Stimulated activated CD8-positive, alpha-beta memory T cell treated with anti-CD3 and anti-CD28 coated beads, Interleukin-12 subunit alpha, Interleukin-12 subunit beta, amount 100 ng/mL, for 4 hours (primary cell): ENCODE measurements around the gene MAP2K1.
"Not testable (repeated sequence)": the region's sequence is repeated elsewhere in the genome, so short reads cannot be mapped to it uniquely, and the experiment has no call there.

Experiments used
- DNase-seq: peaks from one replicate; pipeline ENCODE4 v3.0.0-alpha.2; 2020; ENCODE audit warnings: low read depth

The MAP2K1 gene

GRCh38 chr15:66476535-66476934 is 89.8 kb downstream of the MAP2K1 start:
- DNase-seq: no peak

GRCh38 chr15:66477011-66477410 is 90.3 kb downstream of the MAP2K1 start:
- DNase-seq: no peak

- no peak for DNase-seq
These were observed 93.6 kb downstream of the MAP2K1 start for GRCh38 chr15:66480267-66480666.

GRCh38 chr15:66481107-66481856 is 94.6 kb downstream of the MAP2K1 start:
- no peak for DNase-seq

GRCh38 chr15:66482539-66482938 is 95.8 kb downstream of the MAP2K1 start:
- no peak for DNase-seq

GRCh38 chr15:66483131-66483566 is 96.4 kb downstream of the MAP2K1 start:
- no peak for DNase-seq

- no peak for DNase-seq
These were observed 97.9 kb downstream of the MAP2K1 start for GRCh38 chr15:66484539-66485112.

- DNase-seq: no peak
These were observed 100.2 kb downstream of the MAP2K1 start for GRCh38 chr15:66486887-66487286.

GRCh38 chr15:66488525-66488924 is 101.8 kb downstream of the MAP2K1 start:
- no peak for DNase-seq

GRCh38 chr15:66489179-66489791 is 102.6 kb downstream of the MAP2K1 start:
- DNase-seq: no peak

GRCh38 chr15:66491846-66492245 is 105.1 kb downstream of the MAP2K1 start:
- DNase-seq: no peak

- DNase-seq: no peak
These were observed 107.5 kb downstream of the MAP2K1 start for GRCh38 chr15:66494262-66494661.

GRCh38 chr15:66496951-66497501 is 110.3 kb downstream of the MAP2K1 start:
- DNase-seq: peak; percentile 6

- DNase-seq: peak; percentile 96
These were observed 111.1 kb downstream of the MAP2K1 start, which contains the start of gene SNAPC5 for GRCh38 chr15:66497502-66498455. Gene SNAPC5, minus strand, starts transcription at chr15:66497762. Its CDS starts 31 bp downstream, at chr15:66497731.

GRCh38 chr15:66498501-66499386 is 112.0 kb downstream of the MAP2K1 start:
- DNase-seq: no peak

- not testable (repeated sequence) for DNase-seq
These were observed 113.6 kb downstream of the MAP2K1 start for GRCh38 chr15:66500346-66500745.

- no peak for DNase-seq
These were observed 115.8 kb downstream of the MAP2K1 start for GRCh38 chr15:66502491-66502890.

- not testable (repeated sequence) for DNase-seq
These were observed 116.4 kb downstream of the MAP2K1 start for GRCh38 chr15:66503041-66503648.

- DNase-seq: no peak
These were observed 117.3 kb downstream of the MAP2K1 start for GRCh38 chr15:66503780-66504562.
